Measurements from ENCODE around the gene GFM2.
"Not testable (repeated sequence)": the region's sequence is repeated elsewhere in the genome, so short reads cannot be mapped to it uniquely, and the experiment has no call there.

Gene GFM2

DNA sequence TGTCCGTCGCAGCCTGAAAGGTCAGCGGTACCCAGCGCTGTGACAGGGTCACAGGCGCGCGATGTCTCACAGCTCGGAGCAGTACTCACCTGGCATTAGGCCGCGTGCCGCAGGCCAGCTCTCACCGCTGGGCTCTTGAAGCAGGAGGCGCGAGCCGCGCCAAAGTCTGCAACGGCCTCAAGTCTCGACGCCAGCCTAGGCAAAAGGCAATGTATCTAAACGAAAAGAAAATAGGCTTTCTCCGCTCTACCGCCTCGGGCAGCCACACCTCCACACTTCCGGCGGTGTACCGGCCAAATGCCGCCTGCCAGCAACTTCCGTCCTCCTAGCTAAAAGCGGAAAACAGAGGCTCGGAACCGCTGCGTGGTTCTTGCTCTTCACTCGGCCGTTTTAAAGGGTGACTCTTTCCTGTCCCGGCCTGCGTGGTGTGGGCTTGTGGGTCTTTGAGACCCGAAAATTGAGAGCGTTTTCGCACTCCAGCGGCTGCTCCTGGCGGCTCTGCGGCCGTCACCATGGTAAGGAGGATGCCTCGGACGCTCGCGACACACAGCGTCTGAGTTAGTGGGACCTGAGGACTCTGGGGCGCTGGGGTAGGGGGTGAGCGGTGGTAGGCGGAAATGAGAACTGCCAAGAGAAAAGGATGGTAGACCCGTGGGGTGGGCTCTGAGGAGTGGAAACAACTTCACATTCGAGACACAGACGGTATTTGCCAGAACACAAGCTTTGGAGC is at the start of gene GFM2, which contains the start of gene NSA2:
TSS of gene GFM2 (minus strand) at position 269 of the 730 bp plus-strand sequence. CDS start 3,375 bp downstream, outside the sequence.
TSS of gene NSA2 (plus strand) at position 401 of the 730 bp plus-strand sequence. CDS start at position 513, 112 bp downstream.
- peak; percentile 88 for DNase-seq (ENCODE audit: low read depth)

- no peak for DNase-seq (ENCODE audit: low read depth)
These were observed 44.0 kb upstream of the GFM2 start for GRCh38 chr5:74810915-74811314.

DNA sequence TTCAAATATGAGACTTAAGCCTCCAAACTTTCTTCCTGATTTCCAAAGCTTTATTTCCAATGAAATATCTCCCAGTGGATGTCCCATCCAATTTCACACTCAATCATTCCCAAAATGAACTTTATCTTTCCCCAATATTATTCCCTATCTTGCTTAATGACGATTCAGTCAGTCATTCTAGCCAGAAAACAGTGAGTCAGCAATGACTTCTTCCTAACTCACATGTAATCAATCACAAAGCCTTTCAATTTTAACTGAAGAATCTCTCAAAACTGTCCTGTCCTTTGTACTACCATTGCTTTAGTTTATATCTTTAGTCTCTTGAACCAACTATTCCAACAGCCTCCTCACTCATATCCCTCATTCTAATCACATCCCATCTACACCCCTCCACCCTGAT is 35.0 kb upstream of the GFM2 start:
- no peak for DNase-seq (ENCODE audit: low read depth)

GRCh38 chr5:74801197-74801596 is 34.3 kb upstream of the GFM2 start:
- DNase-seq (ENCODE audit: low read depth): no peak

- no peak for DNase-seq (ENCODE audit: low read depth)
These were observed 32.3 kb upstream of the GFM2 start for GRCh38 chr5:74798977-74799911.

- DNase-seq (ENCODE audit: low read depth): not testable (repeated sequence)
These were observed 24.8 kb upstream of the GFM2 start for GRCh38 chr5:74791669-74792068.

DNA sequence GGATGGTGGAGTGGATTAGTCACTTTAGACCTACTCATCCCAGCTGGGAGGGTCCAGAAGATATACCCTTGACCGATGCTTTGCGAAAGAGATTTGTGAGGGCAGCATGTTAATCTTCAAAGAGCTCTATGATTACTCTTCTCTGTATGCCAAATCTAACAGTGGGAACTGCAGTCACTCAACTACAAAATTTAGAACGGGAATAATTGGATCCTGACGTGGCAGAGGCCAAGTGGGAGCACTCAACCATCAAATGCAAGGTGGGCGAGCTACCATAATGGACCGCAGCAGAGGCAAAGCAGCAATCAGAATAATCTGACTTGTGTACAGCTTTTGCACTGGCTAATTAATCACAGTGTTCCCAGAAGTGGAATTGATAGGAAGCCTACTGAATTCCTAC is 20.5 kb upstream of the GFM2 start:
- DNase-seq (ENCODE audit: low read depth): no peak

- DNase-seq (ENCODE audit: low read depth): no peak
These were observed 19.9 kb upstream of the GFM2 start for GRCh38 chr5:74786851-74787250.

DNA sequence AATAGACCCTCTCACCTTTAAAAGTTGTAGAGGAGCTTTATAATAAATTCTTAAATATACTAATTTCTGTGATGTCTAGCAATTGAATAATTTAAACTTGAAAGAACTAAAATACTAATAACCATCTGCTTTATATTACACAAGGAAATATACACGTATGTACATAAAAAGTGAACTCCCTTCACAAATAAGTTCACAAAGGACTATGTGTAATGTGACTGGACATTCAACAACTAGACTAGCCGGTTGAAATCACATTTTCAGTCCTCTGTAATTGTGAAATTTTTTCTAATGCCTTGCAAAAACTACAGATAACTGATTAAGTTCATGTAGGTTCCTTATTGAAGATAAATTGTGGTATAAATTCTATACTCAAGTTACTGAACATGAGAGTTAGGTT is 11.7 kb upstream of the GFM2 start:
- no peak for DNase-seq (ENCODE audit: low read depth)

- no peak for DNase-seq (ENCODE audit: low read depth)
These were observed 5.4 kb upstream of the GFM2 start for GRCh38 chr5:74772359-74772758.

DNA sequence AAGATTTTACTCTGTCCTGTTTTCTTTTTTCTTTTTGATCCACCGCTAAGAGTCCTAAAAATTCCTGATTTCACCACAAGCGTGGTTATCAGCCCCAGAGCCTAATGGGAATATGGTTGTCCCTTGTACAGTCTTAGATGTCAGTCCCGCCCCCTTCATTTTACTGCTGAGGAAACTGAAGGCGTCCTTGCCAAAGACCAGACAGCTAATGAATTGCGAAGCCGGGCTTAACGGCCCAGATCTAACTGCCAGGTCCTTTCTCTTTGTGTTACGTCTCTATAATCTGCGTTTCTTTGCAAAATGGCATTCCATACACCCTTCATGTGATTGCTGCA is 629 bp upstream of the GFM2 start:
- no peak for DNase-seq (ENCODE audit: low read depth)

DNA sequence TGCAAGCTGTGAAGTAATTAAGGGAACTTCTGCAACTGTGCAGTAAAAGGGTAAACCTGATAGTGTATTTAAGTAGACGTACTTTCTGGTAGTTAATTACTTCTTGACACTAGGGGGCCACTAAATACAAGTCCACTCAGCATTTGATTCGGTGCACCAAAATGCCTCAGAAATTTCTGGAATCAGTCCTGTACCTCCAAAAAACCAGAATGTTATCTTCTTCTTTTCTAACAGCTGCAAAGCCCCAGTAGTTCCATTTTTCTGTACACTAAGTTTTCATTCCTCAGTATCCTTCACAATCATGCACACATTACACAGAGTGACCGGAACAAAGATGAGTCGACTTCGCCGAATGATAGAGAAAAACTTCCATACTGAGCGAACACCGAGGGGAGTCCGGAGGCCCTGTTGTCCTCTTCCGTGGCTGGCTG is 484 bp downstream of the GFM2 start:
- DNase-seq (ENCODE audit: low read depth): no peak

GRCh38 chr5:74765929-74766328 is 988 bp downstream of the GFM2 start:
- no peak for DNase-seq (ENCODE audit: low read depth)

- DNase-seq (ENCODE audit: low read depth): no peak
These were observed 1.7 kb downstream of the GFM2 start for GRCh38 chr5:74765201-74765600.

GRCh38 chr5:74763504-74763903 is 3.4 kb downstream of the GFM2 start:
- no peak for DNase-seq (ENCODE audit: low read depth)

DNA sequence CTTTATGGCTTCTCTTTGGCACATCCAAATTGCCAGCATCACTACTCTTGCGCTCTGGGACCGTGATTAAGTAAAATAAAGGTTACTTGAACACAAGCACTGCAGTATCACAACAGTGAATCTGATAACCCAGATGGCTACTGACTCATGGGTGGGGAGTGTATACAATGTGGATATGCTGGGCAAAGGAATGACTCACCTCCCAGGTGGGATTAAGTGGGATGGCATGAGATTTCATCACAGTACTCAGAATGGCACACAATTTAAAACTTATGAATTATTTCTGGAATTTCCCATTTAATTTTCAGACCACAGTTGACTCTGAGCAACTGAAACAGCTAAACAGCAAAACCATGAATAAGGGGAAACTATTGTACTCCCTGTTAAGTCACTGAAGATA is 4.3 kb downstream of the GFM2 start:
- no peak for DNase-seq (ENCODE audit: low read depth)

- DNase-seq (ENCODE audit: low read depth): no peak
These were observed 5.7 kb downstream of the GFM2 start for GRCh38 chr5:74761241-74761640.

DNA sequence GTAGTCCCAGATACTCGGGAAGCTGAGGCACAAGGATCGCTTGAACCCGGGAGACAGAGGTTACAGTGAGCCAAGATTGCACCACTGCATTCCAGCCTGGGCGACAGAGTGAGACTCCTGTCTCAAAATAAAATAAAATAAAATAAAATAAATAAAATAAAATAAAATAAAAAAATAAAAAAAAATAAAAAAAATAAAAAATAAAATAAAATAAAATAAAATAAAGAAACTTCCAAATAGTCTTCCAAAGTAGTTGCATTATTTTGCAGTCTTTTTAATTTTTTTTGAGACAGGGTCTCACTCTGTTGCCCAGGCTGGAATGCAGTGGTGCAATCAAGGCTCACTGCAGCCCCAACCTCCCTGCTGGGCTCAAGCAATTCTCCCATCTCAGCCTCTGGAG is 18.2 kb downstream of the GFM2 start:
- DNase-seq (ENCODE audit: low read depth): not testable (repeated sequence)

- no peak for DNase-seq (ENCODE audit: low read depth)
These were observed 28.5 kb downstream of the GFM2 start for GRCh38 chr5:74738406-74738805.

DNA sequence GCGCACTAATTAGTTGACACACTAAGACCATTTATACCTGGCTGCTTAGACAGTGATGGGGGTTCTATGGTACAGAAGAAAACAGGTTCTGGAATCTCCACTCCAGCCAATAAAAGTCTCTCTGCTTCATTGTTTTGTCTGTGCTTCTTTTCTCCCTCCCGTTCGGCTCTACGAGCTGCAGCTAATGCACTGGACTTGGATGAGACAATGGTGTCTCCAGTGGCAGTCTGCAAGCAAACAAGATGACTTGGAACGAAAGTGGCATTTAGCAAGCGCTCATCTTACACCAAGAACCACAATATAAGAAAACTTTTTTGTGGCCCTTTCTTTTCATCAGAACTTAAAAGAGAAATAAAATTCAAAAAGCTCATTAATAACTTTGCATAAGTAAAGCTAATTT is 30.2 kb downstream of the GFM2 start:
- DNase-seq (ENCODE audit: low read depth): no peak

DNA sequence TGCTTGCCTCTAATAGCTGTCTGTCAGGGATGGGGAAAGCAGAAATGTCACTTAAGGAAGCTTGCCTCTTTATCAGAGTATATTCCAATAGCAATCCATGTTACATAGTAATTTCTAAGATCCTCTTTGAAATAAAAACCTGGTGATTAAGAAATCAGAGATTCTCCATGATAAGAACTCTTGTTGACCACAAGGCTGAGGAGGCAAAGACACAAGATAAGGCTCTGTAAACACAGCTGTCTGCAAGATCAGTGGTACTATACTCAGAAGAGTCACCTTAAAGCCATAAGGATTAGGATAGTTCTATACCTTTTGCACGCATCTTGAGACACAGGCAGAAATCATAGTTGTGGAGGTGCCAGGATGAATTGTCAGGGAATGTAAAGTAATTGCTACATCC is 41.6 kb downstream of the GFM2 start:
- no peak for DNase-seq (ENCODE audit: low read depth)

GRCh38 chr5:74722271-74722670 is 44.6 kb downstream of the GFM2 start:
- DNase-seq (ENCODE audit: low read depth): no peak

GRCh38 chr5:74717596-74717995 is 49.3 kb downstream of the GFM2 start:
- DNase-seq (ENCODE audit: low read depth): no peak

Measured in stimulated activated CD8-positive, alpha-beta memory T cell treated with anti-CD3 and anti-CD28 coated beads, Interleukin-4, amount 100 ng/mL, for 24 hours (primary cell).